ENCODE measurements around the gene FRMD4A.

Gene FRMD4A

DNA sequence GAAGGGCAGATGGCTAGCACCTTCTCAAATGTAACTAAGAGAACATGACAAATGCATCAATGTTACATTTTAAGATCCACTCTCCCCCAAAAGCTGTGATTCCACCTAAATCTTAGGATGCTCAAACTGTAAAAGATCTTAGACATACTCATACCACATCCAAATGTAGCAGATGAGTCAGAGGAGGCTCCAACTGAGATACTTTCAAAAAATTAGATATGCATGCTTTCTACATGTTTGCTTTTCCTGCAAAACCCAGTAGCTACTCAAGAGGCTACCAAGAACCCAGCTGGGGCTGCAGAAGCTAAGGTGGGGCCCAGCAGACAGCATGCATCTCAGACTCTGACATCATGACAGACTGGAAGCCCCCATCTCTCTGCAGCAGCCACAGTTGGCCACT is 31.4 kb upstream of the FRMD4A start:
- H3K27ac Mint-ChIP-seq: no peak overlapping the region
- TF ChIP-seq, protein P1, sequence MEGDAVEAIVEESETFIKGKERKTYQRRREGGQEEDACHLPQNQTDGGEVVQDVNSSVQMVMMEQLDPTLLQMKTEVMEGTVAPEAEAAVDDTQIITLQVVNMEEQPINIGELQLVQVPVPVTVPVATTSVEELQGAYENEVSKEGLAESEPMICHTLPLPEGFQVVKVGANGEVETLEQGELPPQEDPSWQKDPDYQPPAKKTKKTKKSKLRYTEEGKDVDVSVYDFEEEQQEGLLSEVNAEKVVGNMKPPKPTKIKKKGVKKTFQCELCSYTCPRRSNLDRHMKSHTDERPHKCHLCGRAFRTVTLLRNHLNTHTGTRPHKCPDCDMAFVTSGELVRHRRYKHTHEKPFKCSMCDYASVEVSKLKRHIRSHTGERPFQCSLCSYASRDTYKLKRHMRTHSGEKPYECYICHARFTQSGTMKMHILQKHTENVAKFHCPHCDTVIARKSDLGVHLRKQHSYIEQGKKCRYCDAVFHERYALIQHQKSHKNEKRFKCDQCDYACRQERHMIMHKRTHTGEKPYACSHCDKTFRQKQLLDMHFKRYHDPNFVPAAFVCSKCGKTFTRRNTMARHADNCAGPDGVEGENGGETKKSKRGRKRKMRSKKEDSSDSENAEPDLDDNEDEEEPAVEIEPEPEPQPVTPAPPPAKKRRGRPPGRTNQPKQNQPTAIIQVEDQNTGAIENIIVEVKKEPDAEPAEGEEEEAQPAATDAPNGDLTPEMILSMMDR (IDR thresholded peaks at IDR 0.05; ENCODE audit: unreplicated experiment in 3 of 3): no peak
- H3K9me3 Mint-ChIP-seq: no peaks in the 10 kb centered on the region

DNA sequence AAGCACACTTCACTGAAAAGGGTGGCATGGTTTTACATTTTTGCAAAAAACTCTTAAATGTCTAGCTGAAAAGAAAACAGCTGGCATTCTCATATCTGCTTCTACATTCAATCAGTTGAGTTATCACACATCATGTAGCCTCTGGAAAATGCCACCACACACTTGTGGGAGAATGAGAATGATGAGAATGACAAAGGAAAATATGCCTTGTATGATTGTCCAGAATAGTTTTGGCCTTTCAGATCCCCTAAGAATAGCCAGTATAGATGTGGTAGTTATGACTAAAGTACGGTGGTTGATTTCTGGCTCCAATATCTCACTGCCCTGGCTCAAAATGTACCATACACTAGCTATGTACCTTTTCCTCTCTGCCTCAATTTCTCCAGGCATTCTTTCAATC is 30.2 kb upstream of the FRMD4A start:
- H3K4me1 Mint-ChIP-seq: peaks cover 20% of the 10 kb centered on the region
- H3K27me3 Mint-ChIP-seq (ENCODE audit: low read depth): peaks cover 23% of the 10 kb centered on the region
- no peak overlapping the region for H3K4me3 Mint-ChIP-seq
- no peak overlapping the region for H3K27ac Mint-ChIP-seq
- no peaks in the 10 kb centered on the region for H3K9me3 Mint-ChIP-seq
- TF ChIP-seq, protein P1 (IDR thresholded peaks at IDR 0.05; ENCODE audit: unreplicated experiment in 3 of 3): no peak
- no peaks in the 10 kb centered on the region for H3K36me3 Mint-ChIP-seq (ENCODE audit: low read depth)

More for the DNA sequence above, 31.4 kb upstream of the FRMD4A start:
- peaks cover 9% of the 10 kb centered on the region for H3K4me1 Mint-ChIP-seq
- peaks cover 23% of the 10 kb centered on the region for H3K27me3 Mint-ChIP-seq (ENCODE audit: low read depth)
- H3K4me3 Mint-ChIP-seq: no peak overlapping the region
- H3K36me3 Mint-ChIP-seq (ENCODE audit: low read depth): no peaks in the 10 kb centered on the region

DNA sequence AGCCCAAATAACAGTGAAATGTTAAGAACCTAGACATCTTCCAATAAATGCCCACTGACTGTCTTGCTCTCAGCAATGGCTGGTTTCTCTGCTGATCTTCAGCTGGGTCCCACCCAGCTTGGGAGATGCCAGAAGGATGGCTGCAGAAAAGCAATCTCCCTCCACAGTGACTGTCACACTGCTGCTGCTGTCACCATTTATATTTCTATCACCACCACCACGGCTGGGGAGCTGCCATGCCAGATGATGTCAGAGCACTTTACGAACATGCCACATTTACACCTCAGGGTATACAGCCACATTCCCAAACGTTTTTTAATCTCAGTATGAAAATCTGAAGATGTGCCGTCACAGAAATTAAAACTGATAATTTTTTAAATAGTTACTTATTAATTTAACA is 29.8 kb upstream of the FRMD4A start:
- Mint-ChIP-seq H3K4me3 (no peak overlapping the region), H3K9me3 (no peaks in the 10 kb centered on the region), H3K27ac (no peak overlapping the region), H3K27me3 (ENCODE audit: low read depth) (peaks cover 22% of the 10 kb centered on the region), H3K4me1 (peaks cover 23% of the 10 kb centered on the region), H3K36me3 (ENCODE audit: low read depth) (no peaks in the 10 kb centered on the region)
- TF ChIP-seq, protein P1 (IDR thresholded peaks at IDR 0.05; ENCODE audit: unreplicated experiment in 3 of 3): no peak

DNA sequence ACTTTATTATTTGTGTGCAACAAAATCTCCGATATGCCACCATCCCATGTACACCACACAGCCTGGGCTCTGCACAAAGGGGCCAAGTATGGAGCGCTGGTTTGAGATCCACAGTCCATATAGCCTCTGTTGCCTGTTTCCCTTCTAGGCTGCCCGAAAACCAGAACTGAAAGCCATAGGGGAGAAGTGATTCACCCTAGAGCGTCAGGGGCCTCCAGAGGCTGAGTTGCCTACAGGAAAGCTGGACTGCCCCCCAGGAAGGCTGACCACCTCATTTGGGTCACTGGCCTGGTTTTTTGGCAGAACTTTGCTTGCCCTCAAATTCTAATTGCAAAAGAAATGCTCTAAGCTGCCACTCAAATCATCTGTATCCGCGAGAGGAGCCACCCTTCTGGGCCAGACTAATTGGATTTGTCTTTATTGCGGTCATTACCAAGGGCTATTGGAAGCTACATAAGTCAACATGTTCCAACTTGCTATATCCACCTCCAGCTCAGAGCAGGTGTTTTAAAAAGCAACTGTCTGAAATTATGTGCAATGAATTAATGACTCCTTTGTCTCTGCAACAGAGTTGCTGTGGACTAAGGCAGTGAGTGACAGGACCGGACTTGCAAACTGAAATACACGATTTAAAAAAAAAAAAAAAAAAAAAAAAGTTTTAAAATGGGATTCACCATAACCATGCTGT is 28.3 kb upstream of the FRMD4A start:
- no peak overlapping the region for H3K27ac Mint-ChIP-seq
- TF ChIP-seq, protein P1 (IDR thresholded peaks at IDR 0.05; ENCODE audit: unreplicated experiment in 3 of 3): no peak
- peaks cover 23% of the 10 kb centered on the region for H3K4me1 Mint-ChIP-seq
- no peak overlapping the region for H3K4me3 Mint-ChIP-seq
- H3K36me3 Mint-ChIP-seq (ENCODE audit: low read depth): no peaks in the 10 kb centered on the region
- no peaks in the 10 kb centered on the region for H3K9me3 Mint-ChIP-seq
- peaks cover 19% of the 10 kb centered on the region for H3K27me3 Mint-ChIP-seq (ENCODE audit: low read depth)

DNA sequence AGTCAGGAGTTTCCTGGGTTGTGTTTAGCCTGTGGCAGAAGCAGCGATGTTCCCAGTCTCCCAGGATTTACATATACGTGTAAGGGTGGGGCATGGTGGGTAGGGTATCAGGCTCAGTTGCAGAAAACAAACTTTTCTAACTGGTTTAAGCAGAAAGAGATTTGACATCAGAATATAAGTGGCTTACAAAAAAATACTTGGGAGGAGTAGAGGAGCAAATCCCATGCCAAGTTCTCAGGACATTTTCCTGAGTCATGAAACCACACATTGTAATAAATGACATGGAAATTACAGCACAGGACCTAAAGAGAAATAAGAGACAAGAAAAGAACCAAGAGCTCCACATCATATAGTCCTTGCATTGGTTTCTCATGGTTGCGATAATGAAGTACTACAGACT is 26.2 kb upstream of the FRMD4A start:
- Mint-ChIP-seq H3K9me3 (no peaks in the 10 kb centered on the region), H3K4me3 (no peak overlapping the region), H3K27me3 (ENCODE audit: low read depth) (peaks cover 6% of the 10 kb centered on the region), H3K27ac (no peak overlapping the region), H3K36me3 (ENCODE audit: low read depth) (no peaks in the 10 kb centered on the region), H3K4me1 (peaks cover 23% of the 10 kb centered on the region)
- TF ChIP-seq, protein P1 (IDR thresholded peaks at IDR 0.05; ENCODE audit: unreplicated experiment in 3 of 3): no peak

DNA sequence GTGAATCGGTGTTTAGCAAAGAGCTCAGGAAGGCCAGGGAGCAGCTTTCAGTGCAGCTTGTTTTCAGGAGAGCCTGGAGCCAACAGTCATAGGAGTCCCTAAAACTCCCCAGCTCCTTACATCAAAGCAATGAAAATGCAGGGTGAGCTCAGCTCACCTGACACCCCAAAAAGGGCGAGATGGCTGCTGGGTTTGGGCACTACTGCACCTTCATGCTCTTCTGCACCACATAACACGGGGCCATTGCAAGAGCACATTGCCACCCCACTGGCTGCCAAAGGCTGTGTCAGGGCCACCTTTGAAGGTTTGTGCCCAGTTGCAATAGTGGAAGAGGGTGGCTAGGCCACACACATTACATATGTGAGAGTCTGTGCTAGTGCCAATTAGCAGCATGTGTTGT is 25.0 kb upstream of the FRMD4A start:
- no peak overlapping the region for H3K27ac Mint-ChIP-seq
- peaks cover 23% of the 10 kb centered on the region for H3K4me1 Mint-ChIP-seq
- no peaks in the 10 kb centered on the region for H3K36me3 Mint-ChIP-seq (ENCODE audit: low read depth)
- H3K9me3 Mint-ChIP-seq: no peaks in the 10 kb centered on the region
- TF ChIP-seq, protein P1 (IDR thresholded peaks at IDR 0.05; ENCODE audit: unreplicated experiment in 3 of 3): no peak
- H3K4me3 Mint-ChIP-seq: no peak overlapping the region
- H3K27me3 Mint-ChIP-seq (ENCODE audit: low read depth): peaks cover 6% of the 10 kb centered on the region

Data from nephron (organoid).